Measurements from ENCODE around the gene OR4C46.
"Not testable (repeated sequence)": the region's sequence is repeated elsewhere in the genome, so short reads cannot be mapped to it uniquely, and the experiment has no call there.

OR4C46 gene

GRCh38 chr11:54603898-54604297 lies at the start of gene OR4C46:
Gene OR4C46 (minus strand): TSS chr11:54603998. CDS start chr11:54603998, 0 bp downstream.
- no peak for DNase-seq

GRCh38 chr11:54645606-54646005 lies 41.8 kb upstream of the OR4C46 start:
- not testable (repeated sequence) for DNase-seq

- not testable (repeated sequence) for DNase-seq
Observed at GRCh38 chr11:54561439-54561838, 42.4 kb downstream of the OR4C46 start.

- DNase-seq = no peak
Observed at GRCh38 chr11:54558919-54559318, 44.9 kb downstream of the OR4C46 start.

- no peak for DNase-seq
Observed at GRCh38 chr11:54558407-54558806, 45.4 kb downstream of the OR4C46 start.
